22Rv1 (cell line): ENCODE results near the gene TSC1.

ENCODE experiments used
- CTCF ChIP-seq: fragments of 450-650 bp; IDR thresholded peaks from 2 replicates; pipeline ENCODE4 v1.5.1; 2017; ENCODE audit warnings: mild to moderate bottlenecking
- ZFX ChIP-seq: fragments of 450-650 bp; IDR thresholded peaks from 2 replicates; pipeline ENCODE4 v1.6.1; 2017; ENCODE audit warnings: antibody characterized with exemption, borderline replicate concordance

DNA sequence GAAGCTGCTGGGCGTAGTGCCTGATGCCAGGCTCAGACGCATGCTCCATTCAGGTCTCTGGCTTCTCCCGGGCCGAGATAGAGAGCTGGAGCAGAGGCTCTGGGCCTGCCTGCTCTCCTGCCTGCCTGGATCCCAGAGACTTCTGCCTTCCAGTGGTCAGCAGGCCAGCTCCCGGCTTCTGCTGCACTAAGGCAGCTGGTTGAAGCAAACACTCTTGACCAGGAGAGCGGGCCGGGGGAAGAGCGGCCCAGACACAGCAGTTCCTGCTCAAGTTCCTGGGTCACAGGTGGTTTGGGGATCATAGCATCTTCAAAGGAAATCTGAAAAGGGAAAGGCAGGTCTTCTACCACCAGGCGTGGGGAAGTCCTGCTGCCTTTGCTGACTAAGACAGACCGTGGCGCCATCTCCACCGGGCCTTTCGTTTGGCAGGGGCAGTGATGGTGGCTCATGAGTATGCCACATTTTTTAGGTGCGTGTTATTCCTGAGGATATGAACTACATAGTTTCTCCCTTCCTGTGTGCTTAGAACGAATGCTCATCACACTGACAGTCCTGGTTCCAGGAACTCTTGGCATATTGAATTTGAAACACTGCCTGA, 97.4 kb downstream of the TSC1 start:
- TF ChIP-seq CTCF (no peak), ZFX (no peak)
